NCI-H146 treated with DMSO at 0.1 percent for 48 hours (cell line): ENCODE measurements around the gene TOR3A.
"Not testable (repeated sequence)": the region's sequence is repeated elsewhere in the genome, so short reads cannot be mapped to it uniquely, and the experiment has no call there.

ENCODE experiments used
- DNase-seq: peaks from one replicate; lab custom pipeline; 2025; ENCODE audit not compliant: unreplicated experiment; lab: John Stamatoyannopoulos, UW

The TOR3A gene

GRCh38 chr1:179081687-179082332 is at the start of gene TOR3A:
Gene TOR3A, plus strand, starts transcription at chr1:179082070. Its CDS starts 59 bp downstream, at chr1:179082129.
- peak; percentile 75 for DNase-seq

- no peak for DNase-seq
Measured at GRCh38 chr1:179034720-179035119, 47.1 kb upstream of the TOR3A start.

GRCh38 chr1:179036844-179037465 is 44.9 kb upstream of the TOR3A start:
- DNase-seq = no peak

DNA sequence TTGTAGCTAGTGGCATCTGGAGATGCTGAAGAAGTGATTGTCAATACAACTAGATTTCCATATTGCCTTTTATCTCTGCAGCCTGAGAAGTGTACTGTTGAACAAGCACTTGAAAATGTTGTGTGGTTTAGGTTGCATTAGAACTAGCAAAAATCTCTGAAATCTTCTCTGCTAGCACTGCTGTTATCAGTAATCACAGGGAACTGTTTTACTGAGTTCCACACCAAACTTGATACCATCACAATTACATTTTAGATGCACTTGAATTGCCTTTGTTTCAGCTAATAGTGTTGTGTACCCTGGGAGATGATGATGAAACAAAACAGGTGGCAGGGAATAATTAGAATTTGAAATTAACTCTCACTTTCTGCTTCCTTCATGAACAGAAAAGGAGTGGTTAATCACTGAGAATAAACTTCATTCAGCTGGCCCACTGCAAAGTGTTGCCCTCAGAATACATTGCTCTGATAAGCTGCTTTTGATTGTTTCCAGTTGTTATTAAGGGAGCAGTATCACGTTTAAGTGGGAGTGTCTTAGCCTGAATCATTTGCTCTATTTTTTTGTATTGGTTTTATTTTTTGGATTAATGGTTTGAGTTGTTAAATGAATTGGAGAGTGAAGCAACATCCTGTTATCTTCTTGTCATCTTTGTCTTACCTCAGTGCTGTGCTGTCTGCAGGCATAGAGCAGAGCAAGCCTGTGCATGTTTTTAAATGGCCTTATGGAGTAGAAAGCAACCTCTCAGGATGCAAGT is 43.2 kb upstream of the TOR3A start:
- no peak for DNase-seq

DNA sequence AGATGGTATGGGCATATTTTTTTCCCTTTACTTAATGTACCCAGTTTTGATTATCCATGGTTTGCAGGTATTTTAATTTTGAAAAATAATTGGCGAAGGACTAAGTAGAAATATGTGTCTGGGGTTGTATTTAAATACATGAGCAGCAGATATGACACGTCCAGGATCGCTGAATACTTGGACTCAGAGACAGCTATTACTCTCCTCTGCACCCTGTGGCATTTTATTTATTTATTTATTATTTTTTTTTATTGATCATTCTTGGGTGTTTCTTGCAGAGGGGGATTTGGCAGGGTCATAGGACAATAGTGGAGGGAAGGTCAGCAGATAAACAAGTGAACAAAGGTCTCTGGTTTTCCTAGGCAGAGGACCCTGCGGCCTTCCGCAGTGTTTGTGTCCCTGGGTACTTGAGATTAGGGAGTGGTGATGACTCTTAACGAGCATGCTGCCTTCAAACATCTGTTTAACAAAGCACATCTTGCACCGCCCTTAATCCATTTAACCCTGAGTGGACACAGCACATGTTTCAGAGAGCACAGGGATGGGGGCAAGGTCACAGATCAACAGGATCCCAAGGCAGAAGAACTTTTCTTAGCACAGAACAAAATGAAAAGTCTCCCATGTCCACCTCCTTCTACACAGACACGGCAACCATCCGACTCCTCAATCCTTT is 42.2 kb upstream of the TOR3A start:
- DNase-seq = not testable (repeated sequence)

DNA sequence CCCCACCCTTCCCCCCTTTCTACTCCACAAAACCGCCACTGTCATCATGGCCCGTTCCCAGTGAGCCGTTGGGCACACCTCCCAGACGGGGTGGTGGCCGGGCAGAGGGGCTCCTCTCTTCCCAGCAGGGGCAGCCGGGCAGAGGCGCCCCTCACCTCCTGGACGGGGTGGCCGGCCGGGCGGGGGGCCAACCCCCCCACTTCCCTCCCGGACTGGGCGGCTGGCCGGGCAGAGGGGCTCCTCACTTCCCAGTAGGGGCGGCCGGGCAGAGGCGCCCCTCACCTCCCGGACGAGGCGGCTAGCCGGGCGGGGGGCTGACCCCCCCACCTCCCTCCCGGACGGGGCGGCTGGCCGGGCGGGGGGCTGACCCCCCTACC is 41.7 kb upstream of the TOR3A start:
- not testable (repeated sequence) for DNase-seq

DNA sequence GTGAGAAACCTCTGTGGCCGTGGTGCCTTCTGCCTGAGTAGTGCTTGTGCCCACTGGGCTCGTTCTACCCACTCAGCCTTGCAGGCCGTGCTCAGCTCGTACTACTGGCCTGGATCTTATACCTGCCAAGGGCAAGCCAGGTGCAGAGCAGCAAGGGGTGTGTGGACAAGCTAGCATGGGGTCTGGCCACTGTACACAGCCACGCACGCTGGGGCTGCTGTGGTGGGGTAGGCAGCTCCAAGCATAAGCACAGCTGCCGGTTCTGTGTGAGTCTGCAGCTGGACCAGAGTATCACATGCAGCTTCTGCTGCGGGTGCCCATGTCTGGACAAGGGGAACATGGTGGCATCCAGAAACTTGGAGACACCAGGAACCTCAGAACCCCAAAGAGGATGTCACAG is 39.8 kb upstream of the TOR3A start:
- no peak for DNase-seq

- no peak for DNase-seq
Measured at GRCh38 chr1:179042700-179043099, 39.2 kb upstream of the TOR3A start.

- no peak for DNase-seq
Measured at GRCh38 chr1:179043266-179043665, 38.6 kb upstream of the TOR3A start.

DNA sequence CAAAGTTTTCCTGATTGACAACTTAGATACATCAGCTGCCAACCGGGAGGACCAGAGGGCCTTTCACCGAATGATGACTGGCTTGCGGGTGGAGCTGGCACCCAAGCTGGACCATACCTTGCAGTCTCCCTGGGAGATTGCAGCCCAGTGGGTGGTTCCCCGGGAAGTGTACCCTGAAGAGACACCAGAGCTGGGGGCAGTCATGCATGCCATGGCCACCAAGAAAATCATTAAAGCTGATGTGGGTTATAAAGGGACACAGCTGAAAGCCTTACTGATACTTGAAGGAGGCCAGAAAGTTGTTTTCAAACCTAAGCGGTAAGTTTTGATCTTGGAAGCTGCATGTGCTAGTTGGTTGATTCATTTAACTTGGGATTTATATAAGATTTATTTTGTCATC is 38.0 kb upstream of the TOR3A start:
- no peak for DNase-seq

GRCh38 chr1:179046808-179047635 is 34.8 kb upstream of the TOR3A start:
- no peak for DNase-seq

DNA sequence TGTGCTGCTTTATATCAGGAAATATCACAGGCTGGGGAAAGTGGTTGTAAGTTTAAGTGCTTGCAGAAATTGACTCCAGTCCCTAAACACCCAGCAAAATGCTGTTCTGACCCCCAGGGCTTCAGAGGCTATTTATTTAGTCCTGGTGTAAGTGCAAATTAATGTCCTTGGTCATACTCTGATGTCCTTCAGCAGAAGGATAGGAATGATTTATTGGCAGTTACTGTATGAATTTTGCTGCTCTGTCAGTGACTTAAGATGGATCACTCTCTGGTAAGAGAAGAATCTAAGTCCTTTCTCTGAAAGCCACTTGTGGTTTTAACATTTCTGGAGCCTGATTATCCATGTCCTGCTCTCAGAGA is 34.3 kb upstream of the TOR3A start:
- DNase-seq = no peak

DNA sequence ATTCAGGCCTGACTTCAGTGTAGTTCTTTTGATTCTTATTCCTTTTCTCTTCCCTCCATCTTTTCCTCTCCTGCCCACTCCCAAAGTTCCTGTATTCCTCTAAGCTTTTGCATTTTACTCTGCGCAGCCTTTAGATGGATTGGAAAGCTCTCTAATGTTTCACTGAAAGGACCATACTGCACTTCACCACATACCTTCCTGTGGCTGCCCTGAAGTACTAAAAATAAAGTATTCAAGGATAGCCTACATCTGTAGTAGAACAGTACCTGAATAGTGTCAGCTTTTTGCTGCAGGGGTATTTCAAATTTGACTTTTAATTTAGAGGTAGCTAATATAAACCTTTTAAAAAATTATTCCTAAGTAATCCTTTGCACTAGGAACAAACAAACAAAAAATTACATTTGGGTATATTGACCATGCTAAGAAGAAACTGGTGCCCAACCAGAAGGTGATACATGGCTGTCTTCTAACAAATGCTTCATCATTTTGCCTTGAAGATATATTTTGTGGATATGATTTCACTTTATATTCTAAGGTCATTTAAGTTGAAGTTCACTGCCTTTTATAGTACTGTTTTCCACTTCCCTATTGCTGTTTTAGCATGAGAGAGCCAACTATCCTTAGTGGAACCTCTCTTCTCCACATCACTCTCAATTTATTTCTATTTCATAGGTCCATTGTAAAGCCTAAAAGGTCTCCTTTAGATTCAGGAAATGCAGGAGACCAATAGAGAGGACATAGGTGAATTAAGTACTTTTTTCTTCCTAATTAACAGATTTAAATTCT is 33.3 kb upstream of the TOR3A start:
- no peak for DNase-seq

DNA sequence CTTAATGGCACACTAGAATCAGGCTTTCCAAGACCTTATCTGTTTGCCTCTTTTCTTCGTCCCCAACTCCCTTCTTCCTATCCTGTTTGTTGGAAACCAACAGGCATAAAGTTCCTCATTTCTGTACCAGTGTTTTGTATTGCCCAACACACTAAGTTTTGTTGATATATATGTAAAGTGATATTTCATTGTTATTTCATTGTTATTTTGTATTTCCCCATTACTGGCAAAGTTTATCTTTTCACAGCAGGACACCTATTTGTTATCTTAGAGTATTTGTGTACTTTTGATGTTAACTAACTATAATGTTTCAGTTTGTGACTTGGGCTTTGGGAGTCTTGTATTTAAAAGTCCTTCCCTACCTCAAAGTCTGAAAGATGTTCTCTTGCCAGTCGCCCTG is 29.1 kb upstream of the TOR3A start:
- no peak for DNase-seq

GRCh38 chr1:179053486-179053885 is 28.4 kb upstream of the TOR3A start:
- no peak for DNase-seq

DNA sequence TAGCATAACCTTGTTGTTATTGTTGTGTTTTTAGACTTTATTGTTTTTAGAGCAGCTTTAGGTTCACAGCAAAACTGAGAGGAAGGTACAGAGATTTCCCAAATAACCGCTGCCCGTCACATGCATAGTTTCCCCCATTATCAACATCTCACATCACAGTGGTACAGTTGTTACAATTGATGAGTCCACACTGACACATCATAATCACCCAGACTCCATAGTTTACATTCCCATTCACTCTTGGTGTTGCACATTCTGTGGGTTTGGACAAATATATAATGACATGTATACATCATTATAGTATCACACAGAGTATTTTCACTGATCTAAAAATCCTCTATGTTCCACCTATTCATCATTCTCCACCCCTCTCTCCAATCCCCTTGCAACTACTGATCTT is 25.9 kb upstream of the TOR3A start:
- no peak for DNase-seq

DNA sequence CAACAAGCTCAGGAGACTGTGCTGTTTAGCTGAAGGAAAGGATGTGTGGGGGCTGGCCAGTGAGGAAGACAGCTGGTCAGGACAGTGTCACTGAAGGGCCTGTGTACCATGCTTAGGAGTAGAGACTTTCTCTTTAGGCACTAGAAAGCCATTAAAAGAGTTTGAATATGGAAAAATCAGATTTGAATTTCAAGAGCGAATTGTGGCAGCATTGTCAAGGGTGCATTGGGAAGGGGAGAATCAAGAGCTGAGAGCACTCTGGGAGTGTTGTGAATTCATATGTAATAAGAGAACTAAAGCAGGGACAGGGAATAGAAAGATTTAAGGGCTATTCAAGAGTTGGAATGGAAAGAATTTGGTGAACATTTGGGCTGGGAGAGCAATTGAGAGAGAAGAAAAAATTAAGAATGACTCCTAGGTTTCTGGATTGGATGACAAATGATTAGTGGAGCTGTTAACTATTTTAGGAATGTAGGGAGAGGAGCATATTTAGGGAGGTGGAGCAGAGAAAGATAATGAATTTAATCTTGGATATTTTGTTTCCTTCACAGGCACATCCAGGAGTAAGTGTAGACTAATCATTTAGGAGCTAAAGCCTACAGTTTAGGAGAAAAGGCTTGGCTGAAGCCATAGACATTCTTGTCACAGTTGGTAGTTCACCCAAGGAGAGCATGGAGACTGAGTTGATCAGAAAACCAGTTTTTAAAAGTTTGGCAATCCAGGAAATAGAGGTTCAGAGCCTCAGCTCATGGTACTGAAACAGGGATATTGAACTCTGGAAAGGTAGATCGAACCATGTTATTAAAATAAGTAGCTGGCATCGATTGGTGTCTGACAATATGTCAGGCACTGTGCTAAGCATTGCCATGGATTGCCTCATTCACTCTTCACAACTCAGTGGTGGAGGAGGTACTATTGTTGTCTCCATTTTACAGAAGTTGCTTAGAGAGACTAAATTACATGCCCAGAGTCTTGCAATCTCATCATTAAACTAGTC is 23.1 kb upstream of the TOR3A start:
- no peak for DNase-seq

DNA sequence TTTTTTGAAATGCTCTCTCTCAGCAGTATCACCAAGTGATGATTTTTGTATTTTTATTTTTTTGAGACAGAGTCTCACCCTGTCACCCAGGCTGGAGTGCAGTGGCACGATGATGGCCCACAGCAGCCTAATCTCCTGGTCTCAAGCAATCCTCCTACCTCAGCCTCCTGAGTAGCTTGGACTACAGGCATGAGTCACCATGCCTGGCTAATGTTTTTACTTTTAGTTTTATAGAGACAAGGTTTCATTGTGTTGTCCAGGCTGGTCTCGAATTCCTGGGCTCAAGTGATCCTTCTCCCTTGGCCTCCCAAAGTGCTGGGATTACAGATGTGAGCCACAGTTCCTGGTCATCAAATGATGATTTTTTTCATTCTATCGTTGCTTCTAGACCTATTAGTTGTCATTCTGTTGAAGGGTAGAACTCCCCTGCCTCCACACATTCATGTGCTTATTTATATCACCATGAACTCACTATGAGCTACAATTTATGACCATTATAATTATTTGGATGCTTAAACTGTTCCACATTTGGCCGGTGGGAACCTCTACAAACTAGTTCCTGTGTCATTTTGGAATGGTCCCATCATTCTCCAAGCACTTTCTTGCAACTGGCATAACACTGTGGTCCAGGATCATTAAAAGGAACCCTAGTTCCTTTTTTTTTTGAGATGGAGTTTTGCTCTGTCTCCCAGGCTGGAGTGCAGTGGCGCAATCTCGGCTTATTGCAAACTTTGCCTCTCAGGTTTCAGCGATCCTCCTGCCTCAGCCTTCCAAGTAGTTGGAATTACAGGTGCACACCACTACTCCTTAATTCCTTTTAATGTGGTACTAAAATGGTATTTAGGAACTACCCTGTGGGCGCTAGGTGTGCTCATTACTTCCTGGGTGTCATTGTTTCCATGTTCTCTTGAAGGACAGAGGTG is 20.2 kb upstream of the TOR3A start:
- no peak for DNase-seq
